Esophagus squamous epithelium (tissue), 5 donors: ENCODE results near the gene SPECC1. TPM values are rescaled to one million over a fixed set of nuclear protein-coding genes. Genes with fewer than 3 reads are reported as not detected.
A peak's percentile ranks its signal among the peaks of the same experiment; 100 is the strongest.

Experiments
- DNase-seq: peaks from one replicate; lab custom pipeline; 2025; lab: John Stamatoyannopoulos, UW
- H3K27ac ChIP-seq, 4 donors: fragments of 200-600 bp; sonication (generic); one replicate each; pipeline ENCODE4 v1.5.1; 2016 to 2019; ENCODE audit warnings: mild to moderate bottlenecking in 1 of 4
- H3K27me3 ChIP-seq, 4 donors: fragments of 200-600 bp; sonication (generic); 1 replicate in 3 of 4; 2 replicates in 1 of 4; pipeline versions ENCODE4 v1.5.1 to v1.6.0; 2017 to 2021; ENCODE audit warnings: antibody characterized with exemption in 1 of 4
- H3K36me3 ChIP-seq, 3 donors: fragments of 200-600 bp; sonication (generic); one replicate each; pipeline ENCODE4 v1.5.1; 2016 to 2019
- H3K4me1 ChIP-seq, 3 donors: fragments of 200-600 bp; sonication (generic); one replicate each; pipeline ENCODE4 v1.5.1; 2017 to 2019
- H3K4me3 ChIP-seq, 4 donors: fragments of 200-600 bp; sonication (generic); 1 replicate in 3 of 4; 2 replicates in 1 of 4; pipeline ENCODE4 v1.5.1; 2016 to 2019; ENCODE audit warnings: mild to moderate bottlenecking in 2 of 4, moderate library complexity in 1 of 4
- H3K9me3 ChIP-seq, 3 donors: fragments of 200-600 bp; sonication (generic); one replicate each; pipeline ENCODE4 v1.5.1; 2016 to 2019
- POLR2A ChIP-seq, 4 donors: fragments of 450-650 bp; IDR thresholded peaks; one replicate each; pipeline ENCODE4 v1.6.1; 2017; ENCODE audit warnings: antibody characterized with exemption in 4 of 4, mild to moderate bottlenecking in 4 of 4, moderate library complexity in 3 of 4
- WGBS, 2 donors: methylation state at CpG; one replicate each; pipeline ENCODE4 v1.1.5; 2018; 5-methylcytosine and 5-hydroxymethylcytosine counted together
- intact Hi-C: fragments of 100-400 bp; cut with DNase I; formaldehyde crosslinking; loops from one replicate; pipeline ENCODE4 v1.15.0; 2022
- total RNA-seq, 4 donors: library from RNA; depleted of rRNA; stranded (reverse); fragments of >200 nt; gene quantifications; one replicate each; pipeline ENCODE4 v1.1.0, GENCODE V29; 2016
- TF ChIP-seq, protein P1 (sequence below), 6 experiments: fragments of 450-650 bp in 4 of 6; fragments of 200-600 bp in 2 of 6; sonication (generic) in 2 of 6; IDR thresholded peaks; one replicate each; pipeline ENCODE4 v1.5.1; 2016 to 2019; ENCODE audit warnings: antibody characterized with exemption in 6 of 6, mild to moderate bottlenecking in 4 of 6, moderate library complexity in 4 of 6
- donor health status: DM: yes; HTN: yes; CAD: no.

SPECC1 gene
- total RNA-seq, 4 donors from 2014 or later = 13.8 to 29.6 (median 19.0) TPM

GRCh38 chr17:20203761-20204263 lies 194.7 kb downstream of the SPECC1 start:
- no peak for DNase-seq
- H3K27ac ChIP-seq = peak overlapping the region in 1 of 4 donors; percentile 18
- TF ChIP-seq, protein P1, sequence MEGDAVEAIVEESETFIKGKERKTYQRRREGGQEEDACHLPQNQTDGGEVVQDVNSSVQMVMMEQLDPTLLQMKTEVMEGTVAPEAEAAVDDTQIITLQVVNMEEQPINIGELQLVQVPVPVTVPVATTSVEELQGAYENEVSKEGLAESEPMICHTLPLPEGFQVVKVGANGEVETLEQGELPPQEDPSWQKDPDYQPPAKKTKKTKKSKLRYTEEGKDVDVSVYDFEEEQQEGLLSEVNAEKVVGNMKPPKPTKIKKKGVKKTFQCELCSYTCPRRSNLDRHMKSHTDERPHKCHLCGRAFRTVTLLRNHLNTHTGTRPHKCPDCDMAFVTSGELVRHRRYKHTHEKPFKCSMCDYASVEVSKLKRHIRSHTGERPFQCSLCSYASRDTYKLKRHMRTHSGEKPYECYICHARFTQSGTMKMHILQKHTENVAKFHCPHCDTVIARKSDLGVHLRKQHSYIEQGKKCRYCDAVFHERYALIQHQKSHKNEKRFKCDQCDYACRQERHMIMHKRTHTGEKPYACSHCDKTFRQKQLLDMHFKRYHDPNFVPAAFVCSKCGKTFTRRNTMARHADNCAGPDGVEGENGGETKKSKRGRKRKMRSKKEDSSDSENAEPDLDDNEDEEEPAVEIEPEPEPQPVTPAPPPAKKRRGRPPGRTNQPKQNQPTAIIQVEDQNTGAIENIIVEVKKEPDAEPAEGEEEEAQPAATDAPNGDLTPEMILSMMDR (IDR thresholded peaks at IDR 0.05) = no peak
- WGBS, 2 donors = 73 to 89% methylated on average over 3 of the region's 3 CpGs
- H3K4me1 ChIP-seq = peaks cover 0 to 26% (median 8%) of the 10 kb centered on the region in 3 donors
- no peaks in the 10 kb centered on the region for H3K27me3 ChIP-seq
- H3K4me3 ChIP-seq = no peak overlapping the region
- intact Hi-C loops = no loop called here
- H3K9me3 ChIP-seq = no peaks in the 10 kb centered on the region
- H3K36me3 ChIP-seq = no peaks in the 10 kb centered on the region

GRCh38 chr17:20205609-20206008 lies 196.4 kb downstream of the SPECC1 start:
- H3K27ac ChIP-seq = no peak overlapping the region
- H3K9me3 ChIP-seq = no peaks in the 10 kb centered on the region
- TF ChIP-seq, protein P1 (IDR thresholded peaks at IDR 0.05) = no peak
- TF ChIP-seq POLR2A (IDR thresholded peaks at IDR 0.05) = no peak
- intact Hi-C loops = no loop called here
- peaks cover 0 to 26% (median 8%) of the 10 kb centered on the region in 3 donors for H3K4me1 ChIP-seq
- no peaks in the 10 kb centered on the region for H3K27me3 ChIP-seq
- H3K36me3 ChIP-seq = no peaks in the 10 kb centered on the region
- no peak overlapping the region for H3K4me3 ChIP-seq
- WGBS, 2 donors = 71 to 83% methylated on average over 5 of the region's 5 CpGs
- DNase-seq = no peak

- intact Hi-C loops = no loop called here
- no peaks in the 10 kb centered on the region for H3K9me3 ChIP-seq
- TF ChIP-seq POLR2A (IDR thresholded peaks at IDR 0.05) = no peak
- TF ChIP-seq, protein P1 (IDR thresholded peaks at IDR 0.05) = no peak
- H3K27me3 ChIP-seq = no peaks in the 10 kb centered on the region
- no peak for DNase-seq
- no peak overlapping the region for H3K4me3 ChIP-seq
- no peaks in the 10 kb centered on the region for H3K36me3 ChIP-seq
- H3K4me1 ChIP-seq = peaks cover 0 to 26% (median 8%) of the 10 kb centered on the region in 3 donors
- H3K27ac ChIP-seq = no peak overlapping the region
- WGBS, 2 donors = 80 to 89% methylated on average over 3 of the region's 3 CpGs
Measured at GRCh38 chr17:20206068-20206467, 196.9 kb downstream of the SPECC1 start.

DNA sequence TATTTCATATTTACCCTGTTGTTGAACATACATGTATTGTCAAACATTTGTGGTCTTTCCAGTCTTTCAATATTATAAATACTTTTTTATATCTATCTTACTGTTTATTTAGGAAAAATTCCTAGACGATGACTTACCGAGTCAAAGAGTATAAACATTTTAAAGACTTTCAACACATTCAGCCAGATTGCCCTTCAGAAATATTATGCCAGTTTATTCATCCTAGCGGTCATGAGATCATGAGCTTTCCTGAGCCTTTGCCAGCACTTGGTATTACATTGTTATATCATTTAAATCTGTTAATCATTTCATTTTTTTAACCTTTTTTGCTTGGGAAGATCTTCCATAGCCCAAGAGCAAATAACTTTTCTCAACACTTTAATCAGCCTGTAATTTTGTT lies 197.4 kb downstream of the SPECC1 start:
- TF ChIP-seq, protein P1 (IDR thresholded peaks at IDR 0.05) = no peak
- TF ChIP-seq POLR2A (IDR thresholded peaks at IDR 0.05) = no peak
- Histone ChIP-seq H3K4me3 (no peak overlapping the region), H3K27ac (no peak overlapping the region), H3K27me3 (no peaks in the 10 kb centered on the region), H3K9me3 (no peaks in the 10 kb centered on the region), H3K36me3 (peaks cover 0 to 2% (median 0%) of the 10 kb centered on the region in 3 donors), H3K4me1 (peaks cover 0 to 26% (median 8%) of the 10 kb centered on the region in 3 donors)
- no peak for DNase-seq
- WGBS, 2 donors = 25 to 33% methylated on average over 3 of the region's 3 CpGs
- intact Hi-C loops = no loop called here

GRCh38 chr17:20207262-20207985 lies 198.3 kb downstream of the SPECC1 start:
- intact Hi-C loops = no loop called here
- H3K27ac ChIP-seq = no peak overlapping the region
- 58 to 74% methylated on average over 2 of the region's 2 CpGs for WGBS, 2 donors

More at GRCh38 chr17:20207262-20207985, 198.3 kb downstream of the SPECC1 start:
- TF ChIP-seq POLR2A (IDR thresholded peaks at IDR 0.05) = no peak
- H3K4me3 ChIP-seq = no peak overlapping the region
- no peaks in the 10 kb centered on the region for H3K27me3 ChIP-seq
- peaks cover 0 to 5% (median 0%) of the 10 kb centered on the region in 3 donors for H3K36me3 ChIP-seq
- DNase-seq = no peak
- peaks cover 0 to 26% (median 8%) of the 10 kb centered on the region in 3 donors for H3K4me1 ChIP-seq
- H3K9me3 ChIP-seq = no peaks in the 10 kb centered on the region
